ENCODE results near the gene CAPZB. TPM values are rescaled to one million over a fixed set of nuclear protein-coding genes. Genes with fewer than 3 reads are reported as not detected.

The CAPZB gene
- total and polyA plus RNA-seq, 2 of the 4 experiments (the other 2 are of a cell fraction): 216 to 304 TPM

GRCh38 chr1:19534281-19534680 lies 48.9 kb upstream of the CAPZB start:
- Histone ChIP-seq H2BK120ac (ENCODE audit: low read depth, low read length) (no peak overlapping the region), H3K56ac (ENCODE audit: extremely low read depth, insufficient read depth, low read length) (no peak overlapping the region), H3K79me1 (ENCODE audit: low read depth in 1 of 2, low read length in 2 of 2) (no peaks in the 10 kb centered on the region), H3K9ac (ENCODE audit: low read depth, low read length) (no peak overlapping the region), H2AFZ (replicated peaks; ENCODE audit: low read length, poor library complexity) (no peak overlapping the region), H4K8ac (ENCODE audit: low read depth in 2 of 2, low read length in 2 of 2) (no peak overlapping the region), H2BK20ac (ENCODE audit: low read depth, low read length) (no peak overlapping the region), H3K4me2 (ENCODE audit: low read depth, low read length) (no peak overlapping the region), H3K36me3 (ENCODE audit: control insufficient read depth, insufficient read depth, low read length) (no peaks in the 10 kb centered on the region), H3K23ac (ENCODE audit: low read depth, low read length) (no peak overlapping the region), H3K27me3 (ENCODE audit: control insufficient read depth, insufficient read depth, low read length) (no peaks in the 10 kb centered on the region), H4K20me1 (ENCODE audit: insufficient read depth, low read length) (no peaks in the 10 kb centered on the region), H4K91ac (ENCODE audit: insufficient read depth, low read depth, low read length) (no peak overlapping the region), H3K4me3 (ENCODE audit: insufficient read depth, low read depth, low read length) (no peak overlapping the region), H2AK5ac (ENCODE audit: low read depth, low read length) (no peak overlapping the region), H3K18ac (ENCODE audit: low read depth, low read length) (no peak overlapping the region), H3K27ac (ENCODE audit: insufficient read depth, low read length) (no peak overlapping the region), H3K9me3 (ENCODE audit: control insufficient read depth, insufficient read depth, low read length) (peaks cover 9% of the 10 kb centered on the region), H2AK9ac (replicated peaks; ENCODE audit: low read depth, low read length, poor library complexity) (no peak overlapping the region), H4K5ac (ENCODE audit: low read depth, low read length) (no peak overlapping the region), H3K9me1 (ENCODE audit: insufficient read depth, low read length) (no peaks in the 10 kb centered on the region), H3K14ac (replicated peaks; ENCODE audit: low read depth, low read length) (no peak overlapping the region), H2BK15ac (ENCODE audit: low read depth, low read length) (no peak overlapping the region), H3K4ac (ENCODE audit: low read depth, low read length) (no peak overlapping the region), H2BK5ac (ENCODE audit: low read depth, low read length, poor library complexity, severe bottlenecking) (no peak overlapping the region), H3K4me1 (ENCODE audit: control insufficient read depth, insufficient read depth, low read length) (no peaks in the 10 kb centered on the region; the same call in 1 of the 2 replicates)
- ChIA-PET POLR2A (ENCODE audit: unreplicated experiment) (no interaction called here), CTCF (no interaction called here)
- BruUV-seq (replicated peaks): no TSS peak
- ATAC-seq (ENCODE audit: low read depth) (no peak), DNase-seq (no peak)
- dilution Hi-C loops (cut with HindIII; ENCODE audit: low sequenced_read_pairs, unreplicated experiment): no loop called here
- intact Hi-C loops (cut with micrococcal nuclease): no loop called here
- in situ Hi-C loops (cut with MboI; ENCODE audit: low sequenced_read_pairs): no loop called here
- TF ChIP-seq MAFK (IDR thresholded peaks at IDR 0.05; ENCODE audit: low read depth, low read length) (no peak), SMC3 (IDR thresholded peaks at IDR 0.05; ENCODE audit: low read depth, low read length) (no peak), FOS (IDR thresholded peaks at IDR 0.05; ENCODE audit: low read depth, low read length) (no peak), BHLHE40 (IDR thresholded peaks at IDR 0.05; ENCODE audit: low read depth, low read length) (no peak), RAD21 (IDR thresholded peaks at IDR 0.05; ENCODE audit: low read length) (no peak), NFE2L2 (IDR thresholded peaks at IDR 0.05; ENCODE audit: low read depth, low read length) (no peak), POLR2A (IDR thresholded peaks at IDR 0.05; ENCODE audit: low read depth, low read length) (no peak)
- TF ChIP-seq, protein P1, sequence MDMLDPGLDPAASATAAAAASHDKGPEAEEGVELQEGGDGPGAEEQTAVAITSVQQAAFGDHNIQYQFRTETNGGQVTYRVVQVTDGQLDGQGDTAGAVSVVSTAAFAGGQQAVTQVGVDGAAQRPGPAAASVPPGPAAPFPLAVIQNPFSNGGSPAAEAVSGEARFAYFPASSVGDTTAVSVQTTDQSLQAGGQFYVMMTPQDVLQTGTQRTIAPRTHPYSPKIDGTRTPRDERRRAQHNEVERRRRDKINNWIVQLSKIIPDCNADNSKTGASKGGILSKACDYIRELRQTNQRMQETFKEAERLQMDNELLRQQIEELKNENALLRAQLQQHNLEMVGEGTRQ (IDR thresholded peaks at IDR 0.05; ENCODE audit: low read depth, low read length): no peak
- no CpG with 5 or more reads among the region's 5 CpGs for WGBS, 2 experiments (ENCODE audit: extremely low coverage in 2 of 2, insufficient read length in 1 of 2)
